Natural killer cell (primary cell): Measurements from ENCODE around the gene DPYD. TPM values are rescaled to one million over a fixed set of nuclear protein-coding genes. Genes with fewer than 3 reads are reported as not detected.

Experiments used
- ATAC-seq, 3 donors: fragments of 150-1000 bp in 2 of 3; fragments of 200-7000 bp in 1 of 3; cut with Tn5 transposase; 1 replicate in 1 of 3; 2 replicates in 2 of 3; pipeline ENCODE4 v1.10.0; 2021; ENCODE audit warnings: mild to moderate bottlenecking in 2 of 3, moderate library complexity in 2 of 3
- DNase-seq, 2 donors: peaks; one replicate each; pipeline versions ENCODE4 v3.0.0 to v3.0.0-alpha.2; 2013 to 2021; ENCODE audit warnings: mixed read lengths in 1 of 2
- H3K27ac ChIP-seq: one replicate; pipeline ENCODE4 v1.5.1; 2013; ENCODE audit warnings: mild to moderate bottlenecking, low read length
- H3K27me3 ChIP-seq: one replicate; pipeline ENCODE4 v1.6.1; 2013; ENCODE audit warnings: low read length; ENCODE audit not compliant: control insufficient read depth, insufficient read depth
- H3K36me3 ChIP-seq: one replicate; pipeline ENCODE4 v1.6.1; 2013; ENCODE audit warnings: low read length; ENCODE audit not compliant: control insufficient read depth, insufficient read depth
- H3K4me1 ChIP-seq: one replicate; pipeline ENCODE4 v1.6.1; 2013; ENCODE audit warnings: low read length; ENCODE audit not compliant: control insufficient read depth, insufficient read depth
- H3K4me3 ChIP-seq: one replicate; pipeline ENCODE4 v1.5.1; 2013; ENCODE audit warnings: low read length
- H3K9me3 ChIP-seq: one replicate; pipeline ENCODE4 v1.6.1; 2013; ENCODE audit warnings: low read length; ENCODE audit not compliant: control insufficient read depth, insufficient read depth
- H3K27ac Mint-ChIP-seq, 2 donors: one replicate each; pipeline ENCODE4 v1.8.0; 2022; ENCODE audit warnings: mild to moderate bottlenecking in 2 of 2, mixed read lengths in 2 of 2, moderate library complexity in 1 of 2
- H3K27me3 Mint-ChIP-seq, 2 donors: one replicate each; pipeline ENCODE4 v1.8.0; 2022; ENCODE audit warnings: low read depth in 2 of 2, mixed read lengths in 2 of 2
- H3K36me3 Mint-ChIP-seq: one replicate; pipeline ENCODE4 v1.8.0; 2022; ENCODE audit warnings: mixed read lengths
- H3K4me1 Mint-ChIP-seq, 2 donors: one replicate each; pipeline ENCODE4 v1.8.0; 2022; ENCODE audit warnings: mixed read lengths in 2 of 2
- H3K4me3 Mint-ChIP-seq: one replicate; pipeline ENCODE4 v1.8.0; 2022; ENCODE audit warnings: mild to moderate bottlenecking, moderate library complexity, mixed read lengths
- H3K9me3 Mint-ChIP-seq, 2 donors: one replicate each; pipeline ENCODE4 v1.8.0; 2022; ENCODE audit warnings: mixed read lengths in 2 of 2
- WGBS: methylation state at CpG from one replicate; pipeline ENCODE4 v1.1.7; 2013; ENCODE audit warnings: missing lambda C conversion rate; ENCODE audit not compliant: insufficient coverage; 5-methylcytosine and 5-hydroxymethylcytosine counted together
- intact Hi-C: fragments of 100-400 bp; cut with micrococcal nuclease; formaldehyde crosslinking; loops from one replicate; pipeline ENCODE4 v1.14.2; 2022
- total RNA-seq, 4 donors: library from RNA; stranded (reverse); fragments of 120-200 nt in 1 of 4; gene quantifications; one replicate each; pipeline versions ENCODE4 v1.2.3 to v1.2.4, GENCODE V29; 2013 to 2022
- TF ChIP-seq, protein P1 (sequence below): fragments of 200-600 bp; IDR thresholded peaks from one replicate; pipeline ENCODE4 v1.8.0; 2022; ENCODE audit warnings: antibody characterized with exemption

Gene DPYD
- total RNA-seq, 3 donors from 2014 or later (not counting 1 experiment from before 2014, with no cell fraction given) = 56.6 to 66.7 (median 56.9) TPM

DNA sequence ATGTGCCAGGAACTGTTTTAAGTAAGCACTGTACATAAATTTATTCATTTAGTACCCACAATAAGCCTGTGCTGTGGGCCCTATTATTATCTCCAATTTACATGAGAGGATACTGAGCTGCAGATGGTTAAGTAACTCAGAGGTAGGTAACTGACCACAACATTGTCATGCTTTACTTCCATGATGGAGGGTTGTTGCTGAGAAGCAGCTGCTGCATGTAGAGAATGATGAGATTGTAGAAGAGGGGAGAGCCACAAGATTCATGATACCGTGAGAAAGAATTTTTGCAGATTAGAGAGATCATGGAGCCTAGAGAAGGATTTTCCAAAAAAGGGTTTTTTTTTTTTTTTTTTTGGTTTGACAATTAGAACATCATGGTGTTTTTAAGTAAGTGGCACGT lies 886.2 kb downstream of the DPYD start:
- no peaks in the 10 kb centered on the region for H3K36me3 Mint-ChIP-seq
- H3K9me3 ChIP-seq = no peaks in the 10 kb centered on the region
- no peaks in the 10 kb centered on the region for H3K27me3 ChIP-seq
- no peaks in the 10 kb centered on the region for H3K4me1 Mint-ChIP-seq
- intact Hi-C loops = no loop called here
- no peak overlapping the region for H3K27ac Mint-ChIP-seq
- H3K36me3 ChIP-seq = no peaks in the 10 kb centered on the region
- no peak overlapping the region for H3K4me3 ChIP-seq
- no peaks in the 10 kb centered on the region for H3K27me3 Mint-ChIP-seq
- DNase-seq = no peak
- H3K27ac ChIP-seq = no peak overlapping the region
- H3K4me1 ChIP-seq = no peaks in the 10 kb centered on the region
- no peak for ATAC-seq
- TF ChIP-seq, protein P1, sequence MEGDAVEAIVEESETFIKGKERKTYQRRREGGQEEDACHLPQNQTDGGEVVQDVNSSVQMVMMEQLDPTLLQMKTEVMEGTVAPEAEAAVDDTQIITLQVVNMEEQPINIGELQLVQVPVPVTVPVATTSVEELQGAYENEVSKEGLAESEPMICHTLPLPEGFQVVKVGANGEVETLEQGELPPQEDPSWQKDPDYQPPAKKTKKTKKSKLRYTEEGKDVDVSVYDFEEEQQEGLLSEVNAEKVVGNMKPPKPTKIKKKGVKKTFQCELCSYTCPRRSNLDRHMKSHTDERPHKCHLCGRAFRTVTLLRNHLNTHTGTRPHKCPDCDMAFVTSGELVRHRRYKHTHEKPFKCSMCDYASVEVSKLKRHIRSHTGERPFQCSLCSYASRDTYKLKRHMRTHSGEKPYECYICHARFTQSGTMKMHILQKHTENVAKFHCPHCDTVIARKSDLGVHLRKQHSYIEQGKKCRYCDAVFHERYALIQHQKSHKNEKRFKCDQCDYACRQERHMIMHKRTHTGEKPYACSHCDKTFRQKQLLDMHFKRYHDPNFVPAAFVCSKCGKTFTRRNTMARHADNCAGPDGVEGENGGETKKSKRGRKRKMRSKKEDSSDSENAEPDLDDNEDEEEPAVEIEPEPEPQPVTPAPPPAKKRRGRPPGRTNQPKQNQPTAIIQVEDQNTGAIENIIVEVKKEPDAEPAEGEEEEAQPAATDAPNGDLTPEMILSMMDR = no peak
- no peak overlapping the region for H3K4me3 Mint-ChIP-seq
- 87% methylated on average over 2 of the region's 2 CpGs for WGBS
- peaks cover 8 to 9% of the 10 kb centered on the region in 2 donors for H3K9me3 Mint-ChIP-seq

DNA sequence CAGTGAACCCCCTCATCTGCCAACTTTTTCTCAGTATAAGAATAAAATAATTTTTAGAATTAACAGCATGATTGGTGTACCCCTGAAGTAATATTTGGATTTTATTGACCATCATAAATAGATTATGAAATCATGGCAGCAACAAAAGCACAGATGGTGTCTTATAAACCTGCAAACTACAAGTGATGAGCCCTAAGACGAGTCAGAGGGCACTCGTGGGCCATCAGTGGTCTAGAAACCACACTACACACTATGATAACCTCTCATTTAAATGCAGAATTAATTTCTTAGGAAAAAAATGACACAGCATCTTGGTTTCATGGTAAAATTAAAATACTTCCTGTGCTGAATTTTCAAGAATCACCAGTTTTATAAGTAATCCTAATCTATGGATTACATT lies 886.9 kb downstream of the DPYD start:
- Histone ChIP-seq H3K27ac (no peak overlapping the region), H3K4me3 (no peak overlapping the region), H3K4me1 (no peaks in the 10 kb centered on the region), H3K9me3 (no peaks in the 10 kb centered on the region), H3K36me3 (no peaks in the 10 kb centered on the region), H3K27me3 (no peaks in the 10 kb centered on the region)
- no peaks in the 10 kb centered on the region for H3K36me3 Mint-ChIP-seq
- H3K9me3 Mint-ChIP-seq = peaks cover 3 to 9% of the 10 kb centered on the region in 2 donors
- H3K4me3 Mint-ChIP-seq = no peak overlapping the region
- TF ChIP-seq, protein P1 = no peak
- no peaks in the 10 kb centered on the region for H3K27me3 Mint-ChIP-seq
- DNase-seq = no peak
- ATAC-seq = no peak
- H3K27ac Mint-ChIP-seq = no peak overlapping the region
- 43% methylated on average over 2 of the region's 2 CpGs for WGBS
- H3K4me1 Mint-ChIP-seq = no peaks in the 10 kb centered on the region
- intact Hi-C loops = no loop called here
